Measurements from ENCODE around the gene LAMA2.

DNA sequence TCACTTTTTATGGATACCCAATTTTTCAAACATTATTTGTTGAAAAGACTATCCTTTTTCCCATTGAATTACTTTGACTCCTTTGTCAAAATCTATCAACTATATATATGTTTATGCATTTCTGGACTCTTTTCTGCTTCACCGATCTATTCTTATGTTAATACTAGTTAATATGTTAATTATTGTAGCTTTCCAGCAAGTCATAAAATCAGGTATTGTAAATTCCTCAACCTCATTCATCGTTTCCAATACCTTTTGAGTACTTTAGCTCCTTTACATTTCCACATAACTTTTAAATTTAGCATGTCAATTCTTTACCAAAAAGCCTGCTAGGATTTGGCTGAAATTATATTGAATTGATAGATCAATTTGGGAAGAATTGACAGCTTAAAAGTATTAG is 419.7 kb downstream of the LAMA2 start:
- TF ChIP-seq EZH2 (IDR thresholded peaks at IDR 0.05) (no peak), POLR2AphosphoS5 (IDR thresholded peaks at IDR 0.05; ENCODE audit: borderline replicate concordance, low read depth, low read length) (no peak), FOXP2 (optimal IDR thresholded peaks at IDR 0.05; ENCODE audit: control extremely low read depth, extremely low read length, insufficient read depth) (no peak)

Measured in SK-N-MC (cell line).